Measurements from ENCODE around the gene GMDS. TPM values are rescaled to one million over a fixed set of nuclear protein-coding genes. Genes with fewer than 3 reads are reported as not detected.

GMDS gene
- total RNA-seq, 1 experiment from 2014 or later = 31.1 TPM

- TF ChIP-seq, protein P1, sequence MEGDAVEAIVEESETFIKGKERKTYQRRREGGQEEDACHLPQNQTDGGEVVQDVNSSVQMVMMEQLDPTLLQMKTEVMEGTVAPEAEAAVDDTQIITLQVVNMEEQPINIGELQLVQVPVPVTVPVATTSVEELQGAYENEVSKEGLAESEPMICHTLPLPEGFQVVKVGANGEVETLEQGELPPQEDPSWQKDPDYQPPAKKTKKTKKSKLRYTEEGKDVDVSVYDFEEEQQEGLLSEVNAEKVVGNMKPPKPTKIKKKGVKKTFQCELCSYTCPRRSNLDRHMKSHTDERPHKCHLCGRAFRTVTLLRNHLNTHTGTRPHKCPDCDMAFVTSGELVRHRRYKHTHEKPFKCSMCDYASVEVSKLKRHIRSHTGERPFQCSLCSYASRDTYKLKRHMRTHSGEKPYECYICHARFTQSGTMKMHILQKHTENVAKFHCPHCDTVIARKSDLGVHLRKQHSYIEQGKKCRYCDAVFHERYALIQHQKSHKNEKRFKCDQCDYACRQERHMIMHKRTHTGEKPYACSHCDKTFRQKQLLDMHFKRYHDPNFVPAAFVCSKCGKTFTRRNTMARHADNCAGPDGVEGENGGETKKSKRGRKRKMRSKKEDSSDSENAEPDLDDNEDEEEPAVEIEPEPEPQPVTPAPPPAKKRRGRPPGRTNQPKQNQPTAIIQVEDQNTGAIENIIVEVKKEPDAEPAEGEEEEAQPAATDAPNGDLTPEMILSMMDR (IDR thresholded peaks at IDR 0.05; ENCODE audit: insufficient read depth in 1 of 2, low read depth in 1 of 2, low read length in 1 of 2, severe bottlenecking in 1 of 2, unreplicated experiment in 1 of 2) = no peak
- H3K4me3 Mint-ChIP-seq (ENCODE audit: unreplicated experiment) = peak overlapping the region; percentile 53
- no peaks in the 10 kb centered on the region for H3K4me1 Mint-ChIP-seq (ENCODE audit: low read depth, unreplicated experiment)
- Histone ChIP-seq H3K4me1 (peaks cover 7% of the 10 kb centered on the region), H3K4me3 (ENCODE audit: low read depth, low read length) (peak overlapping the region; percentile 60), H3K9me3 (no peaks in the 10 kb centered on the region), H3K27me3 (replicated peaks; ENCODE audit: control insufficient read depth, insufficient read depth, low read length) (no peaks in the 10 kb centered on the region), H3K36me3 (ENCODE audit: control insufficient read depth, insufficient read depth, low read length) (no peaks in the 10 kb centered on the region)
- peak overlapping the region; percentile 48 for H3K27ac Mint-ChIP-seq (ENCODE audit: unreplicated experiment)
- DNase-seq = peak; percentile 54
- H3K9me3 Mint-ChIP-seq (ENCODE audit: unreplicated experiment) = no peaks in the 10 kb centered on the region
- no TSS peak for BruUV-seq (replicated peaks)
- POLR2A ChIA-PET = no interaction called here
- intact Hi-C loops (cut with micrococcal nuclease; ENCODE audit: unreplicated experiment) = loop anchor here (10.0 kb wide), 1 partner anchor 186 kb away; no protein-coding TSS in a partner anchor
- H3K36me3 Mint-ChIP-seq (ENCODE audit: insufficient read depth, unreplicated experiment) = peaks cover 15% of the 10 kb centered on the region
- peaks cover 2% of the 10 kb centered on the region for H3K27me3 Mint-ChIP-seq (ENCODE audit: insufficient read depth, unreplicated experiment)
- CTCF ChIA-PET = no interaction called here
These were observed 636.3 kb downstream of the GMDS start for GRCh38 chr6:1609041-1609647.

GRCh38 chr6:1608222-1609040 is 637.0 kb downstream of the GMDS start:
- H3K4me3 Mint-ChIP-seq (ENCODE audit: unreplicated experiment) = peak overlapping the region; percentile 53
- Histone ChIP-seq H3K4me3 (ENCODE audit: low read depth, low read length) (peak overlapping the region; percentile 60), H3K4me1 (peaks cover 7% of the 10 kb centered on the region), H3K9me3 (no peaks in the 10 kb centered on the region), H3K36me3 (ENCODE audit: control insufficient read depth, insufficient read depth, low read length) (no peaks in the 10 kb centered on the region), H3K27me3 (replicated peaks; ENCODE audit: control insufficient read depth, insufficient read depth, low read length) (no peaks in the 10 kb centered on the region)
- intact Hi-C loops (cut with micrococcal nuclease; ENCODE audit: unreplicated experiment) = loop anchor here (10.0 kb wide), 1 partner anchor 186 kb away; no protein-coding TSS in a partner anchor
- TF ChIP-seq, protein P1 (IDR thresholded peaks at IDR 0.05; ENCODE audit: insufficient read depth in 1 of 2, low read depth in 1 of 2, low read length in 1 of 2, severe bottlenecking in 1 of 2, unreplicated experiment in 1 of 2) = no peak
- H3K4me1 Mint-ChIP-seq (ENCODE audit: low read depth, unreplicated experiment) = no peaks in the 10 kb centered on the region
- TSS peak; percentile 43 for BruUV-seq (replicated peaks)
- peaks cover 15% of the 10 kb centered on the region for H3K36me3 Mint-ChIP-seq (ENCODE audit: insufficient read depth, unreplicated experiment)
- ChIA-PET POLR2A (no interaction called here), CTCF (interaction anchor here (1.0 kb wide), 1 partner anchor 496 kb away, joined by 3 read pairs; no protein-coding TSS in a partner anchor)
- peaks cover 2% of the 10 kb centered on the region for H3K27me3 Mint-ChIP-seq (ENCODE audit: insufficient read depth, unreplicated experiment)
- no peaks in the 10 kb centered on the region for H3K9me3 Mint-ChIP-seq (ENCODE audit: unreplicated experiment)
- no peak for DNase-seq
- H3K27ac Mint-ChIP-seq (ENCODE audit: unreplicated experiment) = peak overlapping the region; percentile 48

DNA sequence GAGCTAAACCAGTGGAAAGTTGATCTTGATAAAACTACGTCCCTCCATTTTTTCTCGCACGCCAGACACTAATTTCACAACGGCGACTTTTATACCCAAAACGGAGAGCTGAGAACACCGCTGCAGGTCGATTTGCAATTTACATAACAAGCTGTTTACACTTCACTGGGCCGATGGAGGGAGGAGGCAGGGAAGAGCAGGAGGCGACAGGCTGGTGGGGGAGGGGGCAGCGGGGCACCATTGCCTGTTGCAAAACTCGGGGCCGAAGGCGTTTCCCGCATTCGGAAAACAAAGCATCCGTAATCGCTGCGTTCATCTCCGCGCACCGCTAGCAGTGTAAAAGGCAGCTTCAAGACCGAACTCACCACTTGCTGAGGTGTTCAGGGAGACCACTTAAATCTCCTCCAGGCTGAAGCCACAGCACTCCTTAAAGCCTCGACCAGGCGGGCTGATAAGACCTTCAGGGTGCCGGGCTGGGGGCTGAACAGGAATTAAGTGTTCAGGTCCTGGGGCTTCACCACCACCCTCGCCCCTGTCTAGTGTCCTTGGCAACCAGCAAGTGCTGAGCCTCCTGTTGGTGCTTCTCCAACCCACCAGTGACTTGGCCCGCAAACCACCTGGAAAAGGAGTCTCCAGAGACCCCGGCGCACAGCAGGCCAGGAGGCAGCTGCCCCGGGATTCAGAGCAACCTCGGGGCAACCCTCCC is 637.7 kb downstream of the GMDS start:
- intact Hi-C loops (cut with micrococcal nuclease; ENCODE audit: unreplicated experiment) = loop anchor here (10.0 kb wide), 1 partner anchor 187 kb away; no protein-coding TSS in a partner anchor
- no peak overlapping the region for H3K27ac Mint-ChIP-seq (ENCODE audit: unreplicated experiment)
- peak overlapping the region; percentile 53 for H3K4me3 Mint-ChIP-seq (ENCODE audit: unreplicated experiment)
- TF ChIP-seq, protein P1 (IDR thresholded peaks at IDR 0.05; ENCODE audit: insufficient read depth in 1 of 2, low read depth in 1 of 2, low read length in 1 of 2, severe bottlenecking in 1 of 2, unreplicated experiment in 1 of 2) = no peak
- H3K4me1 Mint-ChIP-seq (ENCODE audit: low read depth, unreplicated experiment) = no peaks in the 10 kb centered on the region
- ChIA-PET CTCF (interaction anchor here (1.0 kb wide), 1 partner anchor 496 kb away, joined by 3 read pairs; no protein-coding TSS in a partner anchor), POLR2A (no interaction called here)
- Histone ChIP-seq H3K36me3 (ENCODE audit: control insufficient read depth, insufficient read depth, low read length) (no peaks in the 10 kb centered on the region), H3K9me3 (no peaks in the 10 kb centered on the region), H3K4me1 (peaks cover 5% of the 10 kb centered on the region), H3K4me3 (ENCODE audit: low read depth, low read length) (no peak overlapping the region), H3K27me3 (replicated peaks; ENCODE audit: control insufficient read depth, insufficient read depth, low read length) (no peaks in the 10 kb centered on the region)
- DNase-seq = no peak
- peaks cover 15% of the 10 kb centered on the region for H3K36me3 Mint-ChIP-seq (ENCODE audit: insufficient read depth, unreplicated experiment)
- no peaks in the 10 kb centered on the region for H3K9me3 Mint-ChIP-seq (ENCODE audit: unreplicated experiment)
- H3K27me3 Mint-ChIP-seq (ENCODE audit: insufficient read depth, unreplicated experiment) = peaks cover 2% of the 10 kb centered on the region
- BruUV-seq (replicated peaks) = no TSS peak

All from Caco-2 (cell line).